ENCODE data around the gene ARHGAP6.

The ARHGAP6 gene

DNA sequence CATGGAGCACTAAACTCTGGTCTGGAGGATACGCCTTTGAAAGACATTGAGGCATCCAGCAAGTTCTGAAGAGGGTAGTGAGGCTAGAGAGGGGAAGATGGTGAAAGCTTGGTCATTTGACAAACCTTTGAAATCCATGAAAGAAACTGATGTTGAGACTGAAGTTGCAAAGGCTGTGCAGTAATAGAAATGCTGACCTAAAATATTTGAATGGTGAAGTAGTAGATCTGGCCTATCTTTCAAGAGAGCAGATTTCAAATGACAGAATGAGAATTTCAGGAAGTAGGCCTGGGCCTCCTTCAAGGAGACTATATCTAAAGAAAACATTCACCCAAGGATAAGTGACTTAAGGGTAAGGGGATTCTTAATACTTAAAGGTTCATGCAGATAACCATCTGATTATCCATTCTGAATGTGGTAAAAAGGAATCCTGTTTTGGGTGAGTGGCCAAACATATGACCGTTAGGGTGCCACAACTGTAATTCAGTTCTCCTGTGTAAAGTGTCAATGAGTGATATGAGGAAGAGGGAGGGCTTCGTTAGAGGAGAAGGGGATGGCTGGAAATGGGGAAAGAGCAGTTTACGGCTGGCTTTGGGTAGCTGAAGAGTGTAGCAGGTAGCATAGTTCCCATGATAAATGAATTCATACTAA, 310.3 kb downstream of the ARHGAP6 start:
- DNase-seq = no peak

DNA sequence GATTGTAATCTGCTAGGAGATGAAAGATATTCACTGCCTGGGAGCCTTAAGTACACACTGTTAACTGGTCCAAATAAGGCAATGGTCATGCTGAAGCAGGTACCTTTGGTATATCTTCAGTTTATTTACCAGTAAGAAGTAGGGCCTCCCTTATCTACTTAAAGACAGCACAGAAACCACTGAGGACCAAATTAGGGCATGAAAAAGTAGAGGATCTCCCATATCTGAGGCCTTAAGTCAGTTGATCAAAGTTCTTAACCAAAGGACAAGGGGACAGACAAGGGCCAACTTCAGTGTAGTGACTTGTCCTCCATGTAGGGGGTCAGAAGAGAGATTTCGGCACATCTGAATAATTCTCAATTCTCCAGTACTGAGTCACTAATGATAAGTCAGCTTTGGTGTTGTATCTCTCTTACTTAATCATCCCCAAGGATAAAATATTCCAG, 313.4 kb downstream of the ARHGAP6 start:
- no peak for DNase-seq

DNA sequence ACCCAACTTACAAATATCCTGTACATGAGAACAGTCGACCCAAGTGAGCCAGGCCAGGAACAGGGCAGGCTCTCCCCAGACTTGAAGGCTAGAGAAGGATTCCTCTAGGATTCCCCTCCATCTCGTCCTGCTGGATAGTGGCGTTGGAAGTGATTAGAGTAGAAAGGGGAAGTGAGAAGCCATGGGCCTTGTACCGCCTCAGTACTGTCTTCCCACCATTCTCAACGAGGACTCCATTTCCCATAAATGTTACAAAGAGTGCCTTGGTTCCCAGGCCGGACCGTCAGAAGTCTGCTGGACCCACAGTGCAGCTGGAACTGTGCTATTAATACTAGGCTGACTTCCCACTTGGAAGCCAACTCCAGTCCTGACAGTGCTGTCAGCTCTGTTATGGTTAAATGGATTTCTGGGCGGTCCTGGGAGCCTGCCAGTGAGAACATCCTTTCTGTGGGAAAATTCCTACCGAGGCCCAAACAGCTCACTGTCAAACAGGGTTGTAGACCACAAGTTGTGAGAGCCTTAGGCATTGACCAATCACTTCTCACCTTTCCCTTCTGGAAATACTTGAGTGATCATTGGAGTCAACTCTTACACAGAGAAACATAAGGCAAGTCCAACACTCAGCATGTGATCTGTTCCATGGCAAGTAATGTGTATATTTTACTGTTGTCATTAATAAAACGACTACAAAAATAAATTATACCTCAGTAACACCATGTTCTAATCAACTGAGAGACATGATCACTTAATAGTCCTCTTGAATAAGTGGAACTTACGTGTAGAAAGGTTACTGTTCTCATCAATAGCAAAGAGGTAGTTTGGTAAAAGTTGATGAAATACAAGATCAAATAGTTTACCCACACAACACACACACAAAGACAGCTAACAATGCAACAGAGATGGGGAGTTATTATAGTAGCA, 314.1 kb downstream of the ARHGAP6 start:
- DNase-seq = no peak

DNA sequence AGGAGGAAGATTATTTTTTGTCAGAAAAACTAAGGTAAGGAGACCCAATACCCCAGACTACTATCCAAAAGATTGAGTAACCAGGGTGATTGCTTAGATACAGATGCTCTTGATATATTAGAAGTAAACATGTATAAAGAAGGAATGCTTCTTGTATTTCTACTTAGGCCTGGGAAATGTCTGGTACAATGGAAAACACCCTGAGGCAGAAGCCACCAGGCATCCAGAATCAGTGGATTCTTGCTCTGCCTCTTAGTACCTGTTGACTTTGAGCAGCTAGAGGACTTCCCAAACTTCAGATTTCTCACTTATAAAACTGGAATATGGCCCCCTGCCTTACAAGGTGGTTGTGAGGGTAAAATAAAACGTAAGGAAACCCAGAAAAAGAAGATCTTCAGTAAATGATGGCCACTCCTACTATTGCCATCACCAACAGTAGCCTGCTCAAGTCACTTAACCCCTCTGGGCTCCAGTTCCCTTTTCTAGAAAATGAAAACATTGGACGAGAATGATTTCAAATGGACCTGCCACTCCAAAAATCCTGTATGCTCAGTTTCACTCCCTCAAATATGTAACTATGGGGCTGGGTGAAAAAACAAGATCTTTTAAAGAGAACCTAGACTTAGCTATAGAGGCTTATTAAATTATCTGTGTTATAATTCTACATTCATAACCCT, 315.9 kb downstream of the ARHGAP6 start:
- no peak for DNase-seq

DNA sequence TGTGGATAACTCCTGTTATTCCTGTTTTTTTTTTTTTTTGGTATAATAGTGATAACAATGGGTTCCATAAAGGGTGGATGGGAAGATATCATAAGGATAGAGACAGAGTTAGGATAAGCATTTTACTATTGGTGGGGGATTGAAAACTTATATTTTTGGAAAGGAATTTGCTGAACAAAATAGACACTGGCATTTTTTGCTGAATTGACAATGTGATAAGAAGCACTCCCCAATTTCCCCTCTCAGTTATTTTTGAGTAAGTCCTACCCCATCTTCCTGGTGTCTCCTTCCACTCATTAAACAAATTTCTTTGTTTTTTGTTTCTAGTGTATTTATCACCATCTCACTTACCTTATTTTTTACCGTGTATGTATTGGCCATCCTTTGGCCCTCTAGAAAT, 316.7 kb downstream of the ARHGAP6 start:
- no peak for DNase-seq

DNA sequence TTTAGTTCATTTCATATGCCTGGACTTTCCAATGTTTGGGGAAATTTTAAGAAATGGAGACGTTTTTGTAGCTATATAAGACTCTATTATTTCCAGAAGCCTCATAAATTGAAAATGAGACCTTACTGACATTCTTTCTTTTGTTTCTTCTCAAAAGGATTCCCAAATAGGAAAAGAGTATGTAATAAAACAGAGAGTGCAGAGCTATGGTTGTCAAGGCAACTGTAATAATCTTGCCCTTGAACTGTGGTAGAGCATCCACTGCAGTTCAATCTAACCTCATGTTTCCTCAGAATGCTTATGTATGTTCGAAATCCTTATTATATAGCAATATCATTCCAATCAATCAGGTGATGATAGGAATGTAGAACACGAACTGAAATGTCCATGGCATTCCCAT, 318.4 kb downstream of the ARHGAP6 start:
- no peak for DNase-seq

DNA sequence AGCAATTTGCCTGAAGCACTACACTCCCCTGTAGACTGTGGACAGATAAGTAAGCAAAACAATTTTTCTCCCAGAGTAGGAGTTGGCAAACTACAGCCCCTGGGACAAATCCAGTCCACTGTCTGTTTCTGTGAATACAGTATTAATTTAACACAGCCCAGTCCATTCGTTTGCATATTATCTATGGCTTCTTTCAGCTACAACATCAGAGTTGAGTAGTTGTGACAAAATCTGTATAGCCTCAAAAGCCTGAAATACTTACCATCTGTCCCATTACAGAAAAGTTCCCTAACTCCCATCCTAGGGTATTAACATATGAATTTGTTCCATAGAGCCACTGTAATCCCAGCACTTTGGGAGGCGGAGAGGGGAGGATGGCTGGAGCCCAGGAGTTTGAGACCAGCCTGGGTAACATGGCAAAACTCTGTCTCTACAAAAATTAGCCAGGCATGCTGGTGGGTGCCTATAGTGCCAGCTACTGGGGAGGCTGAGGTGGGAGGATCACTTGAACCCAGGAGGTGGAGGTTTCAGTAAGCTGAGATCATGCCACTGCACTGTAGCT, 319.5 kb downstream of the ARHGAP6 start:
- DNase-seq = no peak

DNA sequence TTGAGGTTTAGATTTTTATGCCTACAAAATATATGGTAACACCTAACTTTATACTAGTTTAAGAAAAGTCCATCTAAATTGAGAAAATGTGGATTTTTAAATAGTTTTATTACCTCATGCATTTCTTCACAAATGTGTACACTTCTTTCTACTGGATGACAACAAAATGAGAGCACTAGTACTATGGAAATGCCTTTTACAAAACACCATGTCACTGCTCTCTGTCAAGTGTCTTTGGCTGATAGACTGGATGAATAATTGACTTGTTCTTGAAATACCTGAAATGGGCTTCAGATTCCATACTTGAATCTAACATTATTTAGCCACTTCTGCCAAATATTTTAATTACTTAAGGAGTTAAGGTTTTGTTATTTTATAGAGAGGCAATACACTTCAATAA, 323.0 kb downstream of the ARHGAP6 start:
- DNase-seq = no peak

DNA sequence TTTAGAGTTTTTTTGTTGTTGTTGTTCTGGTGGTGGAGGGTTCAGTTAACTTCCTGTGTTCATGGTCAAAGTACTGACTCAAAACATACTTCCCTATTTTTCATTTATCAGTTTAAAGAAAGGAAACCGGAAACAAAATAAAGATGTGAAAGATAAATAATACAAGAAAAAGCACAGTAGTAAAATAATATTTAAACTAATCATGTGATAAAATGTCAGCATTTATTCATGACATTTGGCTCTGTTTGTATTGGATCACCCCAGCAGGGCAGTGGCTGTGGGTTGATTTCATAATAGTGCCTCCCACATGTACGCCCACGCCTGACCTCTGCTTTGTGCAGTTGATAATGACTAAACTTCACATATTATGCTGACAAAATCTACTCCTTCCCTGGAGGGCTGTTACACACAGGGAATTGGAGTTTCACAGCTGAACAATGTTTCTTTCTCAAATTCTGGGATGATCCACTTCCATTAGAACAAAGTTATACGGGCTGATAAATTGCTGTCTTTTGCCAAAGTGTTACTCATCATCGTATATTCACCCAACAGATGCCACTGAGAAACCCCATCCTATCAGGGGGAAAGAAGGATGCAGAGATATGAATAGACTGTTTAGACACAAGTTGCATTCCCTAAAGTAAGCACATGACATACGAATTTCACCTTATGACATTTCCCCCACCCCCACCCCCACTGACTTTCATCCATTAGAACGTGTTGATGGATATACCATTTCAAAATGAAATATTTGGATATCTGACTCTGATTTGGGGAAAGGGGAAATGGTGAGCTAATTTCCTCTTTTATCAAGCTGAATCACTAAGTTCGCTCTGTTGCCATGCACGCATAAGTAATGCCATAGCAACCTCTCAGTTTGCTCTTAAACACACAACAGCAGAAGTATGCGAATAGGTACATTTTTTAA, 324.2 kb downstream of the ARHGAP6 start:
- DNase-seq = peak in 1 of 51 donors; percentile 0

DNA sequence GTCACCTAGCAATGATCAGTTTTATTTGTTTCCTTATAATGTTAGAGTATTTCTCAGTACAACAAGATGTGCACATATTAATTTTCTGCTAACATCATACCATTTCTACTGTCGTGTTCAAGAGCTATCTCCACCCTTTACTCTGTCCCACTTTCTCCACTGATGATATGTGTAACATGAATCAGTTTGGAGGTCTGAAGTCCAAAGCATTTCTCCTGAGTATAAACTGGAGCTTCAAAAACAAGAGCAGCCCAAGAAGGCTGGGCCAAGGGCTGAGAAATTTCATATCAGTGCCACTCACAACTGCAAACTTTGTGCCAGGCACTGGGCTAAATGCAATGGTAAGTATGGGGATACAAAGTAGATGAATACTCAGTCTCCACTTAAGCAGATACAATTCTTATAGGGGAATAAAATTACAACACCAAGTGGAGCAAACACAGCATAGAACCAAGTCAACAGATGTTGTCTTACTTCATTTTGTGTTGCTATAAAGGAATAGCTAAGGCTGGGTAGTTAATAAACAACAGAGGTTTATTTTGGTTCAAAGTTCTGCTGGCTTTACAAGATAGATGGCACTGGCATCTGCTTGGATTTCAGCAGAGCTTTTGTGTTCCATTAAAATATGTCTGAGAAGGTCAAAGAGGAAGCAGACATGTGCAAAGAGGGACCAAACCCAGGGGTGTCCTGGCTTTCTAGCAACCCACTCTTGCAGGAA, 328.3 kb downstream of the ARHGAP6 start:
- DNase-seq = no peak

DNA sequence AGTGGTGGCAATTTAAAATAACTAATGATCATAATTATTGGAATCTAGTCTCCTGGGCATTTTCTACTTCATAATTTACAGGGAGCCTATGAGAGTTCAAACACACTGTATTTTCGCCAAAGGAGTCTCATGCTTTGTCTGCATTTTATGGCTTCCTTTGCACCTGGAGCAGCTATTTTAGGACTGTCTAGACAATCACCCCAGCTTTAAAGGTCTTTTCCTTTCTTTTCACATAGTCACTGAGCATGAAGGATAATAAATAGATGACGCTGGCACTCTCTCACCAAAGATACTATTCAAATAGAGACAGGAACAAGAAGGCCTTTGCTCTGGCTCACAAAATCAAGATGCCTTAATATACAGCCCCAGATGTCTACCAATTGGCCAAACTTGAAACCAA, 329.5 kb downstream of the ARHGAP6 start:
- no peak for DNase-seq

DNA sequence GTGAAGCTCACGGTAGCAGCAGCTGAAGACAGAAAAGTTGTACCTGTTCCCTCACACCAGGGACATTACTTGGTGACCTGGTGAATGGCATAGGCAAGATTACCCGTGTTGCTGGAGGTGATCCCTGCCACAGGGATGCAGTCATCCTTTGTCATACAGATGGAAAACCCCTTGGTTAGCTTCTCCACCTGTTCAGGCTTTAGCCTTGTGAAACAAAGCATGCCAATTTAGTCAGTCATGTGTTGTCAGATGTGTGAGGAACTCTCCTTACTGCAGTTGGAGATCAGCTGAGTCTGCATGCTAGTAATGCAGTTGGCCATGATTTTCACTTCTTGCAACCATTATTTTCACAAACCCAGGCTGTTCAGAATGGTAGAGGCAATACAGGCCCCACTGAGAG, 331.6 kb downstream of the ARHGAP6 start:
- no peak for DNase-seq

DNA sequence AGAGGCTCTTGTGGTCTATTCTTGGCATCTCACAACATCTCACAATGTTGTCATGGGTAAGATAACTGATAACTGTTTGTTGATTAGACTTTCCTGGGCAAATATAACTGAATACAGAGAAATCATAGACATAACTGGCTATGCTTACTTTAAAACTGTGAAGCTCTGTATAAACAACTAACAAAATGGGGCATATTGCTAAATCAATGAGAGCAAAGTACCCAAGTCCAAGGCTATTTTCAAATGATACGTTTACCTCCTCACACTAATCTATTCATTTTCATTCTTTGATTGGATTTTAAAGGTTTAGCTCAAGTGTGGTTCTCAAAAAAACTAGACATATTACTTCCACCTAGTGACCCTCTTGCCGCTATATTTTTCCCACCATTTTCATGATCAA, 333.9 kb downstream of the ARHGAP6 start:
- no peak for DNase-seq

DNA sequence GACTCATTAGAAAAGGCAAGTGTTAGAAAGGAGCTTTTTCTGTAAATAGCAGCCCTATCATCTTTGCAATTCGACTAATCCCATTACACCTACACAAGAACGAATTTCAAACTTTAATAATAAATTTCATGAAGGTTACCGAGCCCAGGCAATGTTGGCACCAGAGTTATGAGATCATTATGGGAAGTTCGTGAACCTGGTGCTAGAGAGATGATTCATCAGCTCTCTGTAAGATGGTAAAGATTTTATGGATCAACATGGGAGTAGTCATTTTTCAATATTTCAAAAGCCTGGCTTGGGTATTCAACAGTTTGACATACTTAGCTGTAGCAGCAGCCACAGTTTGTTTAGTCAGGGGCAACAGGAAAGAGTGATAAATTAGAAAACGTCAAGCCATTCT, 336.7 kb downstream of the ARHGAP6 start:
- DNase-seq = no peak

DNA sequence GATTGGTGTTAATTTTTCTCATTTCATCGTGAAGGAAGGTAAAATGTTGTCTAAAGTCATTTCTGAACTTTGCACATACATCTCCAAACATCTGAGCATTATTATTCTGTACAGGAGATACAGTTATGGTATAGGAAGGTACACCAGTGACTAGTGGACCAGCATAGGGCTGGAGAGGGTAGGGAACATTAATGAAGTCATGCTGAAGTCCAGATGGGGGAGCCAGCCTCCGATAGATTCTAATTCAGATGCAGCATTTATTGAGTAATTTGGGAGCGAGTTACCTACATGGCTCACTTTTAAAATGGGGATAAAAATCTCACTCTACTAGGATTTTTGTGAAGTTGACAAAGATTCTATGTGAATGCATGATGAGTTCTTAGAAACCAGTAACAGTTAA, 337.6 kb downstream of the ARHGAP6 start:
- no peak for DNase-seq

DNA sequence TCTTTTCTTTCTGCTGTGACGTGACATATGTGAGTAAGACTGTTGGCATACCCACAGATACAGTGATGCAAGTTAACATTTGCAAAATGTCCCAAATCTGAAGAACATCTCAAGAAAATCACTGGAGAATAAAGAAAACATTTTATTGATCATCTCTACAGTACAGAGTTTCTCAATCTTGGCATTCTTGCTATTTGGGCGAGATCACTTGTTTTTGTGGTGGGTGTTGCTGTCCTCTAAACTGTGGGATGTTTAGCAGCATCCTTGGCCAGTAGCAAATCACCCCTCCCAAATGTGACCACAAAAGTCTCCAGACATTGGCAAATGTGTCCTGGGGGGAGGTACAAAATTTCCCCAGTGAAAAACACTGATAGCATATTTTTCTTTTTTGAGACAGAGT, 343.7 kb downstream of the ARHGAP6 start:
- no peak for DNase-seq

DNA sequence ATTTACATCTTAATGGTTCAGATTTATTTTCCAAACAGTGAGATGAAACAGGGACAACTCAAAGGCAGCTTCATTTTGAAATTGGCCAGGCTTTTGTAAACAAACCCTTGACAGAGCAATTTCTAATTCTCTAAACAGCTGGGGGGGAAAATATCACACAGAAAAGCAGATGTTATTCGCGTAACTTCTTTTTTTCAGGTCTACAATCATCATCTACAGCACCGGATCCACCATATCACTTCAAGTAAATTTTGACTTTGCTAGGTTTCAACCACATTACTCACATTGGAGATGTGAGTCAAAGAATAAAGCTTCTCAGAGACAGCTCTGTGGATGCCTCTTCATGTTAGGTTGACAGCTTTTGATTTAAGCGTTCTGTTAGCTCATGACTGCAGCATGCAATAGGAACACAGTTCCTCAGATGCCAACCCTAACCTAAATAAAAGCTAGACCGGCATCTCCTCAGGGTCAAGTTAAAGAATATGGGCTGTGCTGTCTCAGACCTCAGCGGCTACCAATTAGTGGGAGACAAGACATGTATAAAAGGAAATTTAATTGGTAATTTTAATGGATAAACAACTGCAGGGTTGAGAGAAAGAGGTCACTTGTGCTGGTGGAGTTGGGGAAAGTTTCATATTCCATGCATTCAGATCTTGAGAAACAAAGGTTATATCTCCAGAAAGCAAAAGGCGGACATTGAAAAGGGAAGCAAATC, 345.8 kb downstream of the ARHGAP6 start:
- no peak for DNase-seq

DNA sequence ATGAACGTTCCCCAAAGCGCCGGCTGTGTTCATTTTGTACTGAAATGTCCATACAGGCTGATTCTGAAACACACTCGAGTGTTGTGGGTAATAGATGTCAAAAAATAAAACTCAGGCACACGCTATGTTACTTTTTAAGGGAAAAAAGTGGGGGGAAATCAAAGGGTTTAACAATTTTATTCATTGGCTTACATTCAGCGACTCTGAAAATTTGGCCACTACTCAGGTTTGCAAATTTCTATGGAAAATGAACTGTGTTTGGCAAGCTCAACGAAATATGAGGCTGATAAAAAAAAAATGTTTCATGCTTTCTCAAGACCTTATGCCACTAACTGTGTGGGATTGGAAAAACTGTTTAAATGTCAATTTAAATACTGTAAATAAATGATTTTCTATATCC, 354.0 kb downstream of the ARHGAP6 start:
- no peak for DNase-seq

DNA sequence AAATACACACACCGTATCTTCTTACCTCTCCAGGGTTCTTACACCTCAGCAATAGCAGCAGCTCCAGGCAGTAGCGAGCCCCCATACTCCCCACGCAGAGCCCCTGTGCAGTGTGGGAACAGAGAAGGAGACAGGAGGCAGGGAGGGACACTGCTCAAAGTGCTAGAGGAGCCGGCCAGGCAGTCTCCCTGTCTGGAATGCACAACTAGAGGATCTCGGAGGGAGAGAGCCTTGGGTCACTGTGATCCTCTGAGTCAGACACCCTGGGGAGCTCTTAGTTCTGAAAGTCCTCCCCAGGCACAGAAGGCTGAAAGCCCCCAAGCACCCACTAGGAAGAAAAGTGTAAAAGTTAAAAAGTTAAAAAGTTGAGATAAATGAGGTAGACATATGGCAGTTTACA, 356.5 kb downstream of the ARHGAP6 start:
- DNase-seq = no peak

DNA sequence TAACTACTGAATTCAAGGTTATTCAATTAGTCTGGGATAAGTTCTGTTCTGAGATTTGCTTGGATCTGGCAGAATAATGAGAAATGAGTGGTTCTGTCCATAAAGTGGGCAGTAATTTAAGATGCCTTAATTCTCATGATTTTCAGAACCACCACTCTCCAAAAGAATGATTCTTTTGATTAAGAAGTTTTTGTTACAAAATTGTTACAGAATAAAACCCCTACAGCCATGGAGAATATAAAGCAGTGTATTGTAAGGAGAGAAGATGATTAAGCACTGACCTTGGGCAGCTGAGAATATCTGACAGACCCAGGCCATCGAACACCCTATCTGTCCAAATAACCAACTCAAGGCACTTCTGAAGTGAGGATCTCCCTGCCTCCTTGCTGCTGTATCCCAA, 360.1 kb downstream of the ARHGAP6 start:
- no peak for DNase-seq

Measured in hypothalamus (tissue), 51 donors.